H9 (cell line): ENCODE measurements around the gene CHID1. TPM values are rescaled to one million over a fixed set of nuclear protein-coding genes. Genes with fewer than 3 reads are reported as not detected.

Experiments used
- DNase-seq: peaks from one replicate; pipeline ENCODE4 v3.0.0-alpha.2; 2017
- H2AFZ ChIP-seq: one replicate; pipeline ENCODE4 v1.6.1; 2013; ENCODE audit warnings: mild to moderate bottlenecking, low read length, control low read depth, moderate library complexity
- H2AK5ac ChIP-seq: 2 replicates; pipeline ENCODE4 v1.6.1; 2013; ENCODE audit warnings: low read length, control low read depth, mixed read lengths; ENCODE audit not compliant: insufficient read length
- H2BK120ac ChIP-seq: one replicate; pipeline ENCODE4 v1.6.1; 2013; ENCODE audit warnings: low read depth, mild to moderate bottlenecking, low read length, control low read depth, inconsistent platforms; ENCODE audit not compliant: poor library complexity, severe bottlenecking
- H2BK12ac ChIP-seq: 2 replicates; pipeline ENCODE4 v1.6.1; 2013; ENCODE audit warnings: low read length, control low read depth, mixed read lengths, low read depth; ENCODE audit not compliant: insufficient read length
- H2BK15ac ChIP-seq: 2 replicates; pipeline ENCODE4 v1.6.1; 2013; ENCODE audit warnings: low read depth, low read length, control low read depth
- H2BK20ac ChIP-seq: one replicate; pipeline ENCODE4 v1.6.1; 2013; ENCODE audit warnings: low read depth, mild to moderate bottlenecking, low read length, control low read depth, inconsistent platforms; ENCODE audit not compliant: poor library complexity, severe bottlenecking
- H2BK5ac ChIP-seq: 2 replicates; pipeline ENCODE4 v1.6.1; 2013; ENCODE audit warnings: low read length, control low read depth, mixed read lengths; ENCODE audit not compliant: insufficient read length
- H3K14ac ChIP-seq: 2 replicates; pipeline ENCODE4 v1.6.1; 2013; ENCODE audit warnings: low read length, control low read depth; ENCODE audit not compliant: insufficient read depth
- H3K18ac ChIP-seq: 2 replicates; pipeline ENCODE4 v1.6.1; 2013; ENCODE audit warnings: low read depth, mild to moderate bottlenecking, mixed read lengths, low read length, control low read depth; ENCODE audit not compliant: insufficient read length
- H3K23ac ChIP-seq: 2 replicates; pipeline ENCODE4 v1.6.1; 2013; ENCODE audit warnings: low read length, control low read depth, mixed read lengths, low read depth; ENCODE audit not compliant: insufficient read length
- H3K23me2 ChIP-seq: 2 replicates; pipeline ENCODE4 v1.6.1; 2013; ENCODE audit warnings: low read depth, mild to moderate bottlenecking, mixed read lengths, low read length, control low read depth; ENCODE audit not compliant: insufficient read length, poor library complexity, severe bottlenecking
- H3K27ac ChIP-seq: 2 replicates; pipeline ENCODE4 v1.5.1; 2013; ENCODE audit warnings: low read length, control low read depth, mixed read lengths, low read depth; ENCODE audit not compliant: insufficient read length
- H3K27me3 ChIP-seq: 2 replicates; pipeline ENCODE4 v1.6.1; 2013; ENCODE audit warnings: low read length, control low read depth, inconsistent platforms; ENCODE audit not compliant: insufficient read depth
- H3K4ac ChIP-seq: 2 replicates; pipeline ENCODE4 v1.6.1; 2013; ENCODE audit warnings: low read depth, mild to moderate bottlenecking, control low read depth, inconsistent platforms, low read length, moderate library complexity
- H3K4me1 ChIP-seq: 2 replicates; pipeline ENCODE4 v1.6.1; 2013; ENCODE audit warnings: low read length, control low read depth, inconsistent platforms; ENCODE audit not compliant: insufficient read depth
- H3K4me2 ChIP-seq: 2 replicates; pipeline ENCODE4 v1.6.1; 2013; ENCODE audit warnings: low read length, control low read depth, mixed read lengths; ENCODE audit not compliant: insufficient read length, insufficient read depth
- H3K56ac ChIP-seq: 2 replicates; pipeline ENCODE4 v1.6.1; 2013; ENCODE audit warnings: low read depth, mild to moderate bottlenecking, mixed read lengths, low read length, control low read depth; ENCODE audit not compliant: insufficient read length
- H3K79me1 ChIP-seq: 2 replicates; pipeline ENCODE4 v1.6.1; 2013; ENCODE audit warnings: low read depth, mild to moderate bottlenecking, moderate library complexity, low read length, control low read depth, inconsistent platforms; ENCODE audit not compliant: insufficient read depth, poor library complexity, severe bottlenecking
- H3K79me2 ChIP-seq: 2 replicates; pipeline ENCODE4 v1.6.1; 2013; ENCODE audit warnings: low read length, control low read depth, inconsistent platforms; ENCODE audit not compliant: insufficient read depth
- H3K9ac ChIP-seq: 2 replicates; pipeline ENCODE4 v1.6.1; 2013; ENCODE audit warnings: low read length, control low read depth, mixed read lengths; ENCODE audit not compliant: insufficient read length; ENCODE audit errors: extremely low read depth
- H3K9me3 ChIP-seq: one replicate; pipeline ENCODE4 v1.6.1; 2013; ENCODE audit warnings: low read depth, low read length, inconsistent platforms; ENCODE audit not compliant: control insufficient read depth
- H3T11ph ChIP-seq: one replicate; pipeline ENCODE4 v1.6.1; 2013; ENCODE audit warnings: mild to moderate bottlenecking, low read length, control low read depth, inconsistent platforms
- H4K20me1 ChIP-seq: one replicate; pipeline ENCODE4 v1.6.1; 2013; ENCODE audit not compliant: control insufficient read depth, insufficient read length, insufficient read depth
- H4K5ac ChIP-seq: 2 replicates; pipeline ENCODE4 v1.6.1; 2013; ENCODE audit warnings: low read depth, mild to moderate bottlenecking, mixed read lengths, low read length, control low read depth; ENCODE audit not compliant: insufficient read length
- H4K8ac ChIP-seq: replicated peaks from 2 replicates; pipeline ENCODE4 v1.6.1; 2013; ENCODE audit warnings: low read length, control low read depth, mixed read lengths, low read depth; ENCODE audit not compliant: insufficient read length
- H4K91ac ChIP-seq: 2 replicates; pipeline ENCODE4 v1.6.1; 2013; ENCODE audit warnings: low read depth, mild to moderate bottlenecking, moderate library complexity, mixed read lengths, low read length, control low read depth; ENCODE audit not compliant: insufficient read length
- H3K27ac Mint-ChIP-seq, 3 experiments: 2 replicates in 2 of 3; 3 replicates in 1 of 3; pipeline ENCODE4 v1.8.0; 2020 to 2021; ENCODE audit warnings: mixed read lengths in 3 of 3, mild to moderate bottlenecking in 1 of 3, moderate library complexity in 1 of 3
- H3K27me3 Mint-ChIP-seq: 2 replicates; pipeline ENCODE4 v1.8.0; 2021; ENCODE audit warnings: low read depth, mild to moderate bottlenecking, moderate library complexity, mixed read lengths
- H3K36me3 Mint-ChIP-seq, 3 experiments: 2 replicates in 2 of 3; 3 replicates in 1 of 3; pipeline ENCODE4 v1.8.0; 2020 to 2021; ENCODE audit warnings: low read depth in 3 of 3, mixed read lengths in 3 of 3; ENCODE audit not compliant: insufficient read depth in 1 of 3
- H3K4me1 Mint-ChIP-seq, 2 experiments: 2 replicates each; pipeline ENCODE4 v1.8.0; 2020; ENCODE audit warnings: mixed read lengths in 2 of 2
- H3K4me3 Mint-ChIP-seq, 2 experiments: 2 replicates in 1 of 2; 3 replicates in 1 of 2; pipeline ENCODE4 v1.8.0; 2020 to 2021; ENCODE audit warnings: mild to moderate bottlenecking in 2 of 2, mixed read lengths in 2 of 2, moderate library complexity in 1 of 2
- H3K9me3 Mint-ChIP-seq, 2 experiments: 2 replicates in 1 of 2; 3 replicates in 1 of 2; pipeline ENCODE4 v1.8.0; 2020; ENCODE audit warnings: mild to moderate bottlenecking in 2 of 2, mixed read lengths in 2 of 2, moderate library complexity in 1 of 2
- WGBS: extraction: QIAGEN DNeasy Blood & Tissue Kit; methylation state at CpG from one replicate; pipeline ENCODE4 v1.1.7; 2013; ENCODE audit warnings: missing lambda C conversion rate, low lambda C conversion rate, mixed read lengths; ENCODE audit not compliant: insufficient read length; ENCODE audit errors: extremely low coverage; 5-methylcytosine and 5-hydroxymethylcytosine counted together
- total RNA-seq: library from RNA; stranded (reverse); gene quantifications from 2 replicates; pipeline ENCODE4 v1.2.1, GENCODE V29; 2021
- TF ChIP-seq, protein P1 (sequence below): fragments of 200-600 bp; sonication (generic); conservative IDR thresholded peaks from 3 replicates; pipeline ENCODE4 v1.8.0; 2021; ENCODE audit warnings: antibody characterized with exemption, mild to moderate bottlenecking

The CHID1 gene
- total RNA-seq, 1 experiment from 2014 or later: 89.4 TPM

DNA sequence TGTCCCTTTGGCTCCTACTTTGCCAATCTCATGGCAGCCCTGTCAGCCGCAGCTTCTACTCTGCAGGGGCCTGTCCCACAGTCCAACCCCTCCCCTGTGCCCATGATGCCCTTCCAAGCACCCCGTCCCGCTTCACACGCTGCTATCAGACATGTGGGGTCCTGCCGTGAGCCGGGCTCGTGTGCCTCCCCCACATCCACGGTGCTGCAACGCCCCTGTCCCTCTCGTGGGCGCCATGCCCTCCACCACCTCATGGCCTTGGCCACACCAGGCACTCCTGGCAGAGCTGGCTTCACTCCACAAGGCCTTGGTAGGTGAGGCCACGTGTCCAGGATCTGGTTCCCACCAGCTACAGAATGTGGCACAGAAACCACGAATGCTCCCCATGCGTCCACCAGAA, 23.0 kb downstream of the CHID1 start:
- Histone ChIP-seq H4K5ac (no peak overlapping the region), H3K56ac (no peak overlapping the region), H3K4ac (no peak overlapping the region), H2BK20ac (no peak overlapping the region), H4K91ac (no peak overlapping the region), H3K79me2 (no peaks in the 10 kb centered on the region), H3K9ac (no peak overlapping the region), H2BK15ac (no peak overlapping the region), H3T11ph (no peak overlapping the region), H3K14ac (no peak overlapping the region), H3K79me1 (no peaks in the 10 kb centered on the region), H2BK12ac (no peak overlapping the region), H2BK5ac (no peak overlapping the region), H2BK120ac (no peak overlapping the region), H3K27ac (no peak overlapping the region), H3K23me2 (no peaks in the 10 kb centered on the region), H2AFZ (no peak overlapping the region), H3K23ac (no peak overlapping the region), H3K4me1 (no peaks in the 10 kb centered on the region), H4K20me1 (peaks cover 2% of the 10 kb centered on the region), H3K18ac (no peak overlapping the region), H3K4me2 (no peak overlapping the region), H4K8ac (no peak overlapping the region), H3K9me3 (no peaks in the 10 kb centered on the region), H3K27me3 (no peaks in the 10 kb centered on the region), H2AK5ac (no peak overlapping the region)
- H3K36me3 Mint-ChIP-seq: peaks cover 16 to 40% (median 37%) of the 10 kb centered on the region in 3 experiments
- TF ChIP-seq, protein P1, sequence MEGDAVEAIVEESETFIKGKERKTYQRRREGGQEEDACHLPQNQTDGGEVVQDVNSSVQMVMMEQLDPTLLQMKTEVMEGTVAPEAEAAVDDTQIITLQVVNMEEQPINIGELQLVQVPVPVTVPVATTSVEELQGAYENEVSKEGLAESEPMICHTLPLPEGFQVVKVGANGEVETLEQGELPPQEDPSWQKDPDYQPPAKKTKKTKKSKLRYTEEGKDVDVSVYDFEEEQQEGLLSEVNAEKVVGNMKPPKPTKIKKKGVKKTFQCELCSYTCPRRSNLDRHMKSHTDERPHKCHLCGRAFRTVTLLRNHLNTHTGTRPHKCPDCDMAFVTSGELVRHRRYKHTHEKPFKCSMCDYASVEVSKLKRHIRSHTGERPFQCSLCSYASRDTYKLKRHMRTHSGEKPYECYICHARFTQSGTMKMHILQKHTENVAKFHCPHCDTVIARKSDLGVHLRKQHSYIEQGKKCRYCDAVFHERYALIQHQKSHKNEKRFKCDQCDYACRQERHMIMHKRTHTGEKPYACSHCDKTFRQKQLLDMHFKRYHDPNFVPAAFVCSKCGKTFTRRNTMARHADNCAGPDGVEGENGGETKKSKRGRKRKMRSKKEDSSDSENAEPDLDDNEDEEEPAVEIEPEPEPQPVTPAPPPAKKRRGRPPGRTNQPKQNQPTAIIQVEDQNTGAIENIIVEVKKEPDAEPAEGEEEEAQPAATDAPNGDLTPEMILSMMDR: no peak
- H3K27me3 Mint-ChIP-seq: no peaks in the 10 kb centered on the region
- no peak overlapping the region for H3K4me3 Mint-ChIP-seq
- no peak overlapping the region; a peak in 1 of 7 replicates for H3K27ac Mint-ChIP-seq
- no peak for DNase-seq
- peaks cover 5 to 13% of the 10 kb centered on the region in 2 experiments for H3K4me1 Mint-ChIP-seq
- no CpG with 5 or more reads among the region's 14 CpGs for whole genome bisulfite sequencing
- no peaks in the 10 kb centered on the region for H3K9me3 Mint-ChIP-seq
